Neural crest cell (in vitro differentiated cells): ENCODE results near the gene CATSPERD. TPM values are rescaled to one million over a fixed set of nuclear protein-coding genes. Genes with fewer than 3 reads are reported as not detected.

Source experiments
- DNase-seq: peaks from one replicate; pipeline ENCODE4 v3.0.0; 2021; ENCODE audit warnings: low read depth, mixed read lengths, low spot score
- H3K27ac Mint-ChIP-seq: one replicate; pipeline ENCODE4 v1.8.0; 2021; ENCODE audit warnings: mild to moderate bottlenecking, mixed read lengths; ENCODE audit not compliant: unreplicated experiment
- H3K27me3 Mint-ChIP-seq: 2 replicates; pipeline ENCODE4 v1.8.0; 2021; ENCODE audit warnings: low read depth, mild to moderate bottlenecking, mixed read lengths
- H3K36me3 Mint-ChIP-seq: 2 replicates; pipeline ENCODE4 v1.8.0; 2021; ENCODE audit warnings: low read depth, mild to moderate bottlenecking, mixed read lengths
- H3K4me1 Mint-ChIP-seq: 2 replicates; pipeline ENCODE4 v1.8.0; 2021; ENCODE audit warnings: mixed read lengths
- H3K4me3 Mint-ChIP-seq: one replicate; pipeline ENCODE4 v1.8.0; 2021; ENCODE audit warnings: mild to moderate bottlenecking, mixed read lengths
- H3K9me3 Mint-ChIP-seq: 2 replicates; pipeline ENCODE4 v1.8.0; 2021; ENCODE audit warnings: mixed read lengths
- total RNA-seq: library from RNA; stranded (reverse); gene quantifications from 2 replicates; pipeline ENCODE4 v1.2.1, GENCODE V29; 2021
- TF ChIP-seq, protein P1 (sequence below): fragments of 200-600 bp; sonication (generic); conservative IDR thresholded peaks from 2 replicates; pipeline ENCODE4 v1.5.0; 2021; ENCODE audit warnings: antibody characterized with exemption, mild to moderate bottlenecking

The CATSPERD gene
- total RNA-seq, 1 donor from 2014 or later, result not detected

DNA sequence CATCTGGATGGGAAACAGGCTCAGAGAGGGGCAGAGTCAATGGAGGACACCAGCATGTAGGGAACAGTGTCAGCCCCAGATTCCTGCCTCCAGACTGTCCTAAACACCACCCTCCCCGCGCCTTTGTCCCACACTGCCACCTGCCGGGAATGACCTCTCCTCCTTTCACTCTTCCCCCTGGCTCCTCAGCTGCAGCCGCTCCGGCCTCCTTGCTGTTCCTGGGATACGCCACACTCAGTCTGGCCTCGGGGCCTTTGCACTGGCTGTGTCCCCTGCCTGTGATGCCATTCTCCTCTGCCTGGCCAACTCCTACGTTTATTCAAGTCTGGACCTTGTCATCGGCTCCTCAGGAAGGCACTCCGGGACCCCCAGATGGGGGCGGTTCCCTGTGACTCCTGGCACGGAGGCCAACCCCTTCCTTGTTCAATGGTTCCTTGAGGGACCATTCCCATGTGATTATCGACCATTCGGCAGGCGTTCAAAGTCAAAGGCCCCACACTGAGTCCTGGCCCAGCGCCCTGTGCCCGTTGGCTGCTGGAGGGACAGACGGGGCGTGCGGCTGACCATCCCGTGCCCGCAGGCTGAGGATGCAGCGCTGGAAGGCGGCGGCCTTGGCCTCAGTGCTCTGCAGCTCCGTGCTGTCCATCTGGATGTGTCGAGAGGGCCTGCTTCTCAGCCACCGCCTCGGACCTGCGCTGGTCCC lies 103.3 kb downstream of the CATSPERD start:
- H3K27me3 Mint-ChIP-seq, result peaks cover 9% of the 10 kb centered on the region
- TF ChIP-seq, protein P1, sequence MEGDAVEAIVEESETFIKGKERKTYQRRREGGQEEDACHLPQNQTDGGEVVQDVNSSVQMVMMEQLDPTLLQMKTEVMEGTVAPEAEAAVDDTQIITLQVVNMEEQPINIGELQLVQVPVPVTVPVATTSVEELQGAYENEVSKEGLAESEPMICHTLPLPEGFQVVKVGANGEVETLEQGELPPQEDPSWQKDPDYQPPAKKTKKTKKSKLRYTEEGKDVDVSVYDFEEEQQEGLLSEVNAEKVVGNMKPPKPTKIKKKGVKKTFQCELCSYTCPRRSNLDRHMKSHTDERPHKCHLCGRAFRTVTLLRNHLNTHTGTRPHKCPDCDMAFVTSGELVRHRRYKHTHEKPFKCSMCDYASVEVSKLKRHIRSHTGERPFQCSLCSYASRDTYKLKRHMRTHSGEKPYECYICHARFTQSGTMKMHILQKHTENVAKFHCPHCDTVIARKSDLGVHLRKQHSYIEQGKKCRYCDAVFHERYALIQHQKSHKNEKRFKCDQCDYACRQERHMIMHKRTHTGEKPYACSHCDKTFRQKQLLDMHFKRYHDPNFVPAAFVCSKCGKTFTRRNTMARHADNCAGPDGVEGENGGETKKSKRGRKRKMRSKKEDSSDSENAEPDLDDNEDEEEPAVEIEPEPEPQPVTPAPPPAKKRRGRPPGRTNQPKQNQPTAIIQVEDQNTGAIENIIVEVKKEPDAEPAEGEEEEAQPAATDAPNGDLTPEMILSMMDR, result peak; percentile 20
- H3K4me1 Mint-ChIP-seq, result peaks cover 13% of the 10 kb centered on the region
- no peaks in the 10 kb centered on the region for H3K9me3 Mint-ChIP-seq
- H3K27ac Mint-ChIP-seq, result no peak overlapping the region
- DNase-seq, result peak; percentile 36
- no peak overlapping the region for H3K4me3 Mint-ChIP-seq
- H3K36me3 Mint-ChIP-seq, result no peaks in the 10 kb centered on the region

DNA sequence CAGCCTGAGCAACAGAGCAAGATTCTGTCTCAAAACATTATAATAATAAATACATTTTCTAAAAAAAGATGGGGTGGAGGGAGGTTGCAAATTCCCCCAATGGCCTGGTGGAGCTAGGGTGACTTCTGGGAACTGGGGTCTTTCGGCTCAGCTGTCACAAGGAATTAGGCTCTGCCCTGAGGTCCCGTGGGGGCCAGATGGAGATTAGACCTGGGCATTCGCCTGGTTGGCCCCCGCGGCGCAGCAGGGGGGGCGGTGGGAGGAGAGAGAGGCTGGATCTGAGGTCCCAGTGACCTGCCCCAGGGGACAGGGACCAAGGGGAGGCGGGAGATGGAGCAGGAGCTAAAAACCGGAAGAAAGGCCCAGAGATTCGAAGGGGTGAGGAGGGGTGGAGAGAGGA lies 104.3 kb downstream of the CATSPERD start:
- Mint-ChIP-seq H3K36me3 (no peaks in the 10 kb centered on the region), H3K4me1 (peaks cover 14% of the 10 kb centered on the region), H3K27me3 (peaks cover 9% of the 10 kb centered on the region), H3K27ac (no peak overlapping the region), H3K9me3 (no peaks in the 10 kb centered on the region), H3K4me3 (no peak overlapping the region)
- DNase-seq, result no peak
- TF ChIP-seq, protein P1, result no peak

DNA sequence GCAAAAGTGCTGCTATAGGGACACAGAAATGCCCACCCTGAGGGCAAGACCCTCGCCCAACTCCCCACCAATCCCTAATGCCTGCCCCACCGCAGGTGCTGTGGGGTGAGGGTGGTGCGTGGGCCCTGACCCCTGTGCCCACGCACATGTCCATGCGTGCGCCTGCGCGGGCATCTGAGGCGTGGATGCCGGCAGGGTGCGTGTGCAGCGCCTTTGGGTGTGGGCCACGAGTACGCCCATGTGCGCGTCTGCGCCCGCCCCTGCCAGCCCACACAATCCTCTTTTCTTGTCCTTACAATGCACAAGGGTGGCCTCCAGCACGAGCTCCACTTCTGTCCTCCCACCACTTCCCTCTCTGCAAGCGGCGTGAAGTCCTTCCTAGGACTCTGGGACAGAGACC lies 104.7 kb downstream of the CATSPERD start:
- no peak overlapping the region for H3K27ac Mint-ChIP-seq
- H3K36me3 Mint-ChIP-seq, result no peaks in the 10 kb centered on the region
- peaks cover 9% of the 10 kb centered on the region for H3K27me3 Mint-ChIP-seq
- H3K9me3 Mint-ChIP-seq, result no peaks in the 10 kb centered on the region
- peaks cover 14% of the 10 kb centered on the region for H3K4me1 Mint-ChIP-seq
- TF ChIP-seq, protein P1, result no peak
- no peak for DNase-seq
- no peak overlapping the region for H3K4me3 Mint-ChIP-seq

DNA sequence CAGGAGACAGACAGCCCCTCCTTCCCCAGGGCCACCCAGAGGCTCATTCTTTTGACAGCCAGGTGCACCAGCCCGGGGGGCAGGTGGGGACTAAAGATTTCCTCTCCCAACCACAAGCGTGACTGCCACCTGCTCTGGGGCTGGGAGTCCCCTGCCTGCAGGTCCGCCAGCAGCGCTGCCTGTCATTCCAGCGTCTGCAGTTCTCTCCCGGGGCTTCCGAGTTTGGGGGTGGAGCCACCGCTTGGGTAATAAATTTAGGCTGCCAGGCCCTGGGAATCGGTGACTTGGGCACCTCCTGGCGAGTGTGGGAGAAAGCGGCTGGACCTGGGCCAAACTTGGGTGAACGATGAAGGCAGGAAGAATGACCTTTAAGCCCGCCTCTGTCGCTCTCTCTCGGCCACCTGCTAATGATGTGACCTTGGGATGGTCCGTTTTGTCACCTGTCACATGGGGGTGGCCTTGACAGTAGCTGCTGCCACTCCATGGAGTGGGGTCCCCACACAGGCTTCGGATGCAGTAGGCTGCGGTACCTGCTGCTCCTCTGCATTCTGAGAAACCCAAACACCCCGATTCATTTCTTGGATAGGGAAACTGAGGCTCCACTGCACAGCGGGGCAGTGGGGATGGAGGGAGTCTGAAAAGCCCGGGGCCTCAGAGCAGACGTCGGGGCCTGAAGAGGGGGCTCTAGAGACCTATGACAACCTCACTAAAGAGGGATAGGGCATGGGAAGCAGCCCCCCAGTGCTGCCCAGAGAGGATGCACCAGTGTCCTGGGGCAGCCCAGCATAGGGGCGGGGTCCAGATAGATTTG lies 106.3 kb downstream of the CATSPERD start:
- H3K27ac Mint-ChIP-seq, result peak overlapping the region; percentile 98
- DNase-seq, result peak; percentile 45
- TF ChIP-seq, protein P1, result no peak
- H3K4me1 Mint-ChIP-seq, result peaks cover 14% of the 10 kb centered on the region
- H3K36me3 Mint-ChIP-seq, result no peaks in the 10 kb centered on the region
- peaks cover 6% of the 10 kb centered on the region for H3K27me3 Mint-ChIP-seq
- H3K4me3 Mint-ChIP-seq, result peak overlapping the region; percentile 88
- H3K9me3 Mint-ChIP-seq, result no peaks in the 10 kb centered on the region

DNA sequence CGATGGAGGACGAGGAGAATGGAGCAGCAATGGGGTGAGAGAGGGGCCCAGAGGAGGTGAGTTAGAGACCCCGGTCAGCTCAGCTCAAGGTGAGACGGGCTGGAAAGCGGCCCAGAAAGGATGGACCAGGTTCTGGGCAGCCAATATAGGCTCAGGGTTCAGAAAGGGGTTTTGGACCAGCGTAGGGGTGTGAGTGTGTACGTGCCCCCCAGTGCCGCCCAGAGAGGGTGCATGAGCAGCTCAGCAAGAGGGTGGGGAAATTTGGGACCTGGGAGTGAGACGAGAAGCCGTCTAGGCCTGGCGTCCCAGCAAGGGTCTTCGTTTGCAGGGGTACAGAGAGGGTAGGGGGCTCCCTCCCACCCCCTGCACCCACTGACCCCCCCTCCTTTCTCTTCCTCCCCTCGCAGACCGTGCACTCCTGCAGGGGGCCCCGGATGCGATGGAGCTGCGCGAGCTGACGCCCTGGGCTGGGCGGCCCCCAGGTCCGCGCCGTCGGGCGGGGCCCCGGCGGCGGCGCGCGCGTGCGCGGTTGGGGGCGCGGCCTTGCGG lies 107.0 kb downstream of the CATSPERD start:
- H3K9me3 Mint-ChIP-seq, result no peaks in the 10 kb centered on the region
- H3K36me3 Mint-ChIP-seq, result no peaks in the 10 kb centered on the region
- H3K27me3 Mint-ChIP-seq, result peaks cover 8% of the 10 kb centered on the region
- H3K4me3 Mint-ChIP-seq, result peak overlapping the region; percentile 88
- H3K27ac Mint-ChIP-seq, result peak overlapping the region; percentile 98
- no peak for DNase-seq
- peaks cover 14% of the 10 kb centered on the region for H3K4me1 Mint-ChIP-seq
- TF ChIP-seq, protein P1, result no peak
